GM10266 (cell line): ENCODE data around the gene LGALS9C.
A peak's percentile ranks its signal among the peaks of the same experiment; 100 is the strongest.
"Not testable (repeated sequence)": the region's sequence is repeated elsewhere in the genome, so short reads cannot be mapped to it uniquely, and the experiment has no call there.

Source experiments
- DNase-seq: peaks from one replicate; pipeline ENCODE4 v3.0.0; 2012; ENCODE audit errors: extremely low spot score
- TF ChIP-seq, protein P1 (sequence below): IDR thresholded peaks from 2 replicates; pipeline ENCODE4 v1.5.1; 2012; ENCODE audit warnings: mild to moderate bottlenecking, low read depth; ENCODE audit not compliant: control insufficient read depth, insufficient read depth; ENCODE audit errors: missing control alignments

The LGALS9C gene

DNA sequence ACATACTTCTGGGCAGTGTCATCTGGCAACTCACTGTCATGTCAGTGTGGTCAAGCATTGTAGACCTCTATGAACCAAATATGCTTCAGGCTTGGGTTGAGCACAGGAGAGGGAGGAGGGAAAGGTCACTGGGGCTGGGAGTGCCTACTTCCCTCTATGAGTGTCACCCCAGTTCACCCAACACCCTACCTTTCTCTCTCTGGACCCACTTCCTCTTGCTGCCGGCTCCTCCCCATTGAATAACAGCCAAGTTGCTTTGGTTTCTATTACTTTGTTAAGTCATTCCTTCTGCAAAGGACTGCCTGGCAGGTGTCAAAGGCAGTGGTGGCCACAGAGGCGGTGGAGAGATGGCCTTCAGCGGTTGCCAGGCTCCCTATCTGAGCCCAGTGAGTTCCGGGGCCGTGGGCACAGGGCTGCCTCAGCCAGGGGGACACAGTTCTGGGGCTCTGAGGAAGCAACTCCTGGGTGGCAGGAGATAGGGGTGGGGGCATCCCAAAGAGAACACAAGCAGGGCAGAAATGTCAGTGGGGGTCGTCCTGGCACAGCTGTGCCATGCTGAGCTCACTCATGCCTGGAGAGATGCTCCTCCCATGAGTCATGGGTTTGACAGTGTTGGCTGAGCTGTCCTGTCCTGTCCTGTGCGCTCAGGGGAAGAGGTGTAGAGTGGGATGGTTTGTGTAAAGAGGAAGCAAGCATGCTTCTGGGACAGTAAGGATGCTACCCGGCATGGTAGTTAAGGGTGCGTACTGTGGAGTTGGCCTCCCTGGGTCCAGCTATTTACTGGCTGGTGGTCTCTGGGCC, at the start of gene LGALS9C:
LGALS9C (plus strand) TSS at position 282 of the 801 bp plus-strand sequence; CDS start at position 348, 66 bp downstream.
- DNase-seq = peak; percentile 31

GRCh38 chr17:18432206-18432605, 44.4 kb upstream of the LGALS9C start:
- not testable (repeated sequence) for DNase-seq

- not testable (repeated sequence) for DNase-seq
Observed at GRCh38 chr17:18439465-18439870, 37.1 kb upstream of the LGALS9C start.

DNA sequence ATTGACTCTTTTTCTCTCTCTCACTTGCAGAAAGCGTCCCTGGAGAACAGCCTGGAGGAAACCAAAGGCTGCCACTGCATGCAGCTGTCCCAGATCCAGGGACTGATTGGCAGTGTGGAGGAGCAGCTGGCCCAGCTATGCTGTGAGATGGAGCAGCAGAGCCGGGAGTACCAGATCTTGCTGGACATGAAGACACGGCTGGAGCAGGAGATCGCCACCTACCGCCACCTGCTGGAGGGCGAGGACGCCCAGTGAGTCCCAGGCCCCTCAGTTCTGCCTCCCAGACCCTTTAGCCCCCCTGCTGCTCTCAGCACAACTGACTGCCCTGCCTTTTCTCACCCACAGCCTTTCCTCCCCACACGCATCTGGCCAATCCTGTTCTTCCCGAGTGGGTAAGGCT, 34.5 kb upstream of the LGALS9C start:
- not testable (repeated sequence) for DNase-seq
- TF ChIP-seq, protein P1, sequence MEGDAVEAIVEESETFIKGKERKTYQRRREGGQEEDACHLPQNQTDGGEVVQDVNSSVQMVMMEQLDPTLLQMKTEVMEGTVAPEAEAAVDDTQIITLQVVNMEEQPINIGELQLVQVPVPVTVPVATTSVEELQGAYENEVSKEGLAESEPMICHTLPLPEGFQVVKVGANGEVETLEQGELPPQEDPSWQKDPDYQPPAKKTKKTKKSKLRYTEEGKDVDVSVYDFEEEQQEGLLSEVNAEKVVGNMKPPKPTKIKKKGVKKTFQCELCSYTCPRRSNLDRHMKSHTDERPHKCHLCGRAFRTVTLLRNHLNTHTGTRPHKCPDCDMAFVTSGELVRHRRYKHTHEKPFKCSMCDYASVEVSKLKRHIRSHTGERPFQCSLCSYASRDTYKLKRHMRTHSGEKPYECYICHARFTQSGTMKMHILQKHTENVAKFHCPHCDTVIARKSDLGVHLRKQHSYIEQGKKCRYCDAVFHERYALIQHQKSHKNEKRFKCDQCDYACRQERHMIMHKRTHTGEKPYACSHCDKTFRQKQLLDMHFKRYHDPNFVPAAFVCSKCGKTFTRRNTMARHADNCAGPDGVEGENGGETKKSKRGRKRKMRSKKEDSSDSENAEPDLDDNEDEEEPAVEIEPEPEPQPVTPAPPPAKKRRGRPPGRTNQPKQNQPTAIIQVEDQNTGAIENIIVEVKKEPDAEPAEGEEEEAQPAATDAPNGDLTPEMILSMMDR = peak; percentile 47

DNA sequence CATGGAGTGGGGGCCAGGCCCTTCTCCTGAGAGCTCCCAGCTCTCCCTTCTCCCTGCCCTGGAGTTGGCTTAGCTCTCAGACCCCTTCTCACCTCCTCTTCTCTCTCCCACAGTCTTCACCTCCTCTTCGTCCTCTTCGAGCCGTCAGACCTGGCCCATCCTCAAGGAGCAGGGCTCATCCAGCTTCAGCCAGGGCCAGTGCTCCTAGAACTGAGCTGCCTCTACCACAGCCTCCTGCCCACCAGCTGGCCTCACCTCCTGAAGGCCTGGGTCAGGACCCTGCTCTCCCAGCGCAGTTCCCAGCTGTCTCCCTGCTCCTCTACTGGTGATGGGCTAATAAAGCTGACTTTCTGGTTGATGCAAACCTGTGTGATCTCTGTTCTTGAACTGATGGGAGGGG, 34.1 kb upstream of the LGALS9C start:
- not testable (repeated sequence) for DNase-seq

GRCh38 chr17:18447476-18448205, 28.9 kb upstream of the LGALS9C start:
- DNase-seq = not testable (repeated sequence)

DNA sequence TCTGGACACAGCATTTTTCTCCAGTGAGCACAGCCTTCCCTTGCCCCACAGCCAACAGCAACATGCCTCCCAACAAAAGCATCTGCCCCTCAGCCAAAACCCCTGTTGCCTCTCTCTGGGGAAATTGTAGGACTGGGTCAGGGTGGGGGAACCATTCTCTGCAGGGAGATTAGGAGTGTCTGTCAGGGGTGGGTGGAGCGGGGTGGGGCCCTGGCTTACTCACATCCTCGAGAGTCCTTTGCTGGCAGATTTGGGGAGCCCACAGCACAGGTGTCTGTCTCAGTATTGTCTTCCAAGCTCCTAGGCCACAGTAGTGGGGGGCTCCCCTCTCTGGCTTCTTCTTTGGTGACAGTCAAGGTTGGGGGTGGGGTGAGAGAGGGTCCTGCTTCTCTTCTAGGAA, 28.3 kb upstream of the LGALS9C start:
- not testable (repeated sequence) for DNase-seq

DNA sequence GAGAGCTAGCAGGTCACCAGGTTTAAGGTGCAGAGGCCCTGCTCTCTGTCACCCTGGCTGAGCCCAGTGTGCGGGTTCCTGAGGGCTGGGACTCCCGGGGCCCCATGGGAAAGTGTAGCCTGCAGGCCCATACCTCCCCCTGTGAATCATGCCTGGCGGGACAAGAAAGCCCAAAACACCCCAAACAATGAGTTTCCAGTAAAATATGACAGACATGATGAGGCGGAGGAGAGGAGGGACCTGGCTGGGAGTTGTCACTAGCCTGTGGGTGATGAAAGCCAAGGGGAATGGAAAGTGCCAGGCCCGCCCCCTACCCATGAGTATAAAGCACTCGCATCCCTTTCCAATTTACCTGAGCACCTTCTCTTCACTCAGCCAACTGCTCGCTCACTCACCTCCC, 26.8 kb upstream of the LGALS9C start:
- not testable (repeated sequence) for DNase-seq

GRCh38 chr17:18450998-18451397, 25.6 kb upstream of the LGALS9C start:
- DNase-seq = not testable (repeated sequence)

- not testable (repeated sequence) for DNase-seq
Observed at GRCh38 chr17:18451969-18452368, 24.6 kb upstream of the LGALS9C start.

DNA sequence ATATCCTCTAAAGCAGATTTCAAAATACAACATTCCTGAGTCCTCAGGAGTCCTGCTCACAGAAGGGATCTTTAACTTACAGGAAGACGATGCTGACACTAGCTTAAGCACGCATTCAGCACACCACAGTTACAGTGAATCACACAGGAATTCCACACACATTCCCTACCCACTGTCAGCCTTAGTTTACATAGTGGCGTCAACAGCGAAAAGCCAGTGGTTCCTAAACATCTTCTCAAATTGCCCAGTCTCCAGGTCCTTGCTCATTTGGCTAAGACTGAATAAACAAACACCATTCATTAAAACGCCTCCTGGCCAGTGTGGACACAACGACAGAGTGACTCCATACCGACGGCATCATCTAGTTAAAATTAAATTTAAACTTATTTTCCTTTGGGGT, 17.6 kb upstream of the LGALS9C start:
- DNase-seq = not testable (repeated sequence)

GRCh38 chr17:18463831-18464502, 12.6 kb upstream of the LGALS9C start:
- DNase-seq = not testable (repeated sequence)

DNA sequence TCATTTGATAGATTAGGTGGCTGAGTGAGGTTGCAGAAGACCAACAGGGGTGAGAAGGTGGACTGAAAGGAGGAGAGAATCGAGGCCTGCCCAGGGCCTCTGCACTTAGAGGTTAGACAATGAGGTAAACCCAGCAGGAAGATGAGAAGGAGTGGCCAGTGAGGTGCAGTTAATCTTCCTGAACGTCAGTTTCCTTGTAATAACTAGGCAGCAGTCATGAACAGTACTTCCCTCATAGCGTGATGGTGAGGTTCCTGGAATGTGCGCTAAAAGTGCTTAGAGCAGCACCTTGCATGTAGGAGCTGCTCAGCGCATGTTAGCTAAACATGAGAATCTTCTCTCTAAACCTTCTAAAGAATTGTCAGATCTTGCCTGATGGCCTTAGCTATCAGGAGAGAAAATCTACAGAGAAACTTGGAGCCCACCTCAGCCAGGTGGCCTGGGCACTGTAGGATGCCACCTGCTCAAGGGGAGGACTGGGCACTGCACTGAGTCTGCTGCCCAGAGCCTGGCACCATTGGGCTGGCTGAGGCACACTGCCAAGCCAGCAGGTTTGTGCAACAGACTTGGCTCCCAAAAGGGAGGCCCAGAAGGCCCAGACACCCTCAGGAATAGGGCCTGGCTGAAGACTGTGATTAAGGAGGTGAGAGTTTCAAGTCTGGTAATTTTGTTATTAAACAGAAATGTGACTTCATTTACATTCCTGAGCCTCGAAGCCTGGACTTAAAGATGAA, 10.2 kb upstream of the LGALS9C start:
- DNase-seq = not testable (repeated sequence)

GRCh38 chr17:18467001-18467400, 9.6 kb upstream of the LGALS9C start:
- not testable (repeated sequence) for DNase-seq

DNA sequence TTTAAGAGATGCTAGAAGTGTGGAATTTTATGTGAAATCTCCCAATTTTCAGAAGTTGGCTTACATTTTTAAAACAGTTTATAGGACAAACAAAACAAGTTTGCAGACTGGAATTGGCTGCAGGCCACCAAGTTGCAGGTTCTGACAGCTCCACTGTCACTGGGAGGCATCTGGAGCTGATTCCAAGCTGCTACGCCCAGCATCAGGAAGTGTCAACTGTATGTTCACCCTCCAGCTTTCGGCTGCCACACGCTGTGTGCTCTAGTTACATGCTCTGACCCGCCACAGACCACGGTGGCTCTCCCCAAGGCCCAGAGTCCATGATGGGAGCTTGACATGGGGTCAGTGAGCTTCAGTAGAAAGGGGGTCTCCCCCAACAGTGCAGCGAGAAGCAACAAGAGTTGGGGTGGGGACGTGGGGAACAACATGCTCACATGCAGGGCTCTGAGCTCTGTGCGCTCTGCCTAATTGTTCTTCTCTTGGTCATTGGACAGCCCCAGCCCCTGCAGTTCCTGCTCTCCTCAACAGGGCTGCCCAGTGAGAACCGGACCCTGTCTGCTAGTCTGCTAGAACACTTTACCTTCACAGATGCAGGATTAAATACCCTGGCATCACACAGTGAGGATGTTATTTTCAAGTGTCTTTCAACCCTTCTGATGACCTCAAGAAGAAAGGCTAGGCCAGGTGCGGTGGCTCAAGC, 8.0 kb upstream of the LGALS9C start:
- DNase-seq = not testable (repeated sequence)

DNA sequence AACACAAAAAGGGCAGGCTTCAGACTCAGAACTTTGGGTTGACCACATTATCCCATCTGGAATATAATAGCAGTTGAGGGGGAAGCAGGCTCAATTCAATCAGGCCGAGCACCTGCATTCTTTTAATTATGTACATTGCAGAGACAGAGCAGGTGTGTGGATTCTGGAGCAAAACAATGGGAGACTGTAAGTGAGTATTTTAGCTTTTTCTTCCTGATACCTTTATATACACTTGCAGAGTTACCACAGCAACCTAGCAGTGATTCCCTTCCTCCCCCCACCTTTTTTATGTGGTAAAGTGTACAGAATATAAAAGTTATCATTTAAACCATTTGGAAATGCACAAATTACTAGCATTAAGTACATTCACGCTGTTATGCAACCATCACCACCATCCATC, 6.8 kb upstream of the LGALS9C start:
- not testable (repeated sequence) for DNase-seq

DNA sequence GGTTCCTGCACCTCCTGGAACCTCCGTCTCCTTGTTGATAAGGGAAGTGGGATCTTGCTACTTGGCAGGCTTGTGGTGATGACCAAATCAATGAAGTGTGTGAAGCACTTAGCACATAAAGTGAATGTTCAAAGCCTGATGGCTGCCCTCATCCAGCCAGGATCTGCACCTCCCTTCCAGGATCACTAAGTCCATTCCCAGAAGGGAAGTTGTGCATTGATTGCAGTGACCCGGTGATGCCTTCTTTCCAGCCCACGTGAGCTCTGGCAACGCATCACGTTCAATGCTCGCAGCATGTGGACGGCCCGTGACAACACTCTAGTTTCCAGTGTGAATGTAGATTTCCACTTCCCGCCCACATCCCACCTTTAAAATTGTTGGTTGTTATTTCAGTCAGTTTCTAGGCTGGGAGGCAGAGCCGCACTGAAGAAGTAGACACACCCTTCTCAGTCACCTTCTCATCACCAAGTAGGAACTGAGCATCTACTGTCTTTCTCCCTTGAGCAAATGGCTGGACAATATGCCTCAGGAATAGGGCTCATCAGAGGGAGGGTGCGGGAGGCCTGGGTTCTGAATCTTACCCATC, 6.2 kb upstream of the LGALS9C start:
- DNase-seq = not testable (repeated sequence)

DNA sequence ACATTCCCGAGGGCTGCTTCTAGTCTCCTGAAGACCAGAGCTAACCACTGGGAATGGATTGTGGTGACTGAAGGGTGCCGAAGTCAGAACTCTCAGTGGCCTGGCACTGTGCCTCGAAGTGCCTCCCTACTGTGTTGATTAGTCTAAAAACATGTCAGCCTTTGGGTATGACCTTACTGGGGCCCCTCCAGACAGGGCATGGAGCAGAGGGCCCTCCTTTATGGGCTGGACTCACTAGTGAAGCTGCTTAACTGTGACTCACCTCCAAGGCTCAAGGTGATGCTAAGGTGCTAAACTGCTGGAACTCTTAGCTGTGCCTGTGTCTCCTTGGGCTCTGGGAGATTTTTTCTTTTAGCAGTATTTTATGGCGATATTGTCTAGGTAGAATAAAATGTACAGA, 2.6 kb upstream of the LGALS9C start:
- DNase-seq = not testable (repeated sequence)
